GM19043 (cell line): ENCODE results near the gene BAMBI.

ENCODE experiments used
- ATAC-seq: cut with Tn5 transposase; IDR thresholded peaks from one replicate; pipeline ENCODE4 v1.9.1; 2021; ENCODE audit warnings: low read depth; ENCODE audit not compliant: unreplicated experiment

BAMBI gene

GRCh38 chr10:28704464-28705161, 27.3 kb downstream of the BAMBI start:
- ATAC-seq: no peak

- ATAC-seq: no peak
Observed at GRCh38 chr10:28705472-28705871, 28.2 kb downstream of the BAMBI start.

GRCh38 chr10:28709001-28709710, 31.8 kb downstream of the BAMBI start:
- ATAC-seq: no peak

- ATAC-seq: no peak
Observed at GRCh38 chr10:28710202-28710886, 33.0 kb downstream of the BAMBI start.

- no peak for ATAC-seq
Observed at GRCh38 chr10:28711041-28711440, 33.7 kb downstream of the BAMBI start.

GRCh38 chr10:28711776-28712175, 34.5 kb downstream of the BAMBI start:
- ATAC-seq: no peak

- no peak for ATAC-seq
Observed at GRCh38 chr10:28713626-28714352, 36.5 kb downstream of the BAMBI start.

- ATAC-seq: no peak
Observed at GRCh38 chr10:28714401-28715053, 37.2 kb downstream of the BAMBI start.

GRCh38 chr10:28715246-28715645, 37.9 kb downstream of the BAMBI start:
- ATAC-seq: no peak

GRCh38 chr10:28715757-28716156, 38.4 kb downstream of the BAMBI start:
- no peak for ATAC-seq

- ATAC-seq: no peak
Observed at GRCh38 chr10:28716748-28717147, 39.4 kb downstream of the BAMBI start.

- ATAC-seq: no peak
Observed at GRCh38 chr10:28717656-28718201, 40.4 kb downstream of the BAMBI start.

- ATAC-seq: no peak
Observed at GRCh38 chr10:28719789-28720436, 42.6 kb downstream of the BAMBI start.

- ATAC-seq: no peak
Observed at GRCh38 chr10:28721318-28721951, 44.1 kb downstream of the BAMBI start.

GRCh38 chr10:28722065-28722803, 44.9 kb downstream of the BAMBI start:
- ATAC-seq: no peak

GRCh38 chr10:28728366-28728765, 51.0 kb downstream of the BAMBI start:
- ATAC-seq: no peak

GRCh38 chr10:28730031-28730778, 52.9 kb downstream of the BAMBI start:
- no peak for ATAC-seq

- no peak for ATAC-seq
Observed at GRCh38 chr10:28732091-28732490, 54.8 kb downstream of the BAMBI start.
